GM21786 (cell line): ENCODE measurements around the gene SLC45A3.
A peak's percentile ranks its signal among the peaks of the same experiment; 100 is the strongest.

Experiments used
- ATAC-seq: cut with Tn5 transposase; IDR thresholded peaks from one replicate; pipeline ENCODE4 v1.9.1; 2021; ENCODE audit not compliant: unreplicated experiment

Gene SLC45A3

DNA sequence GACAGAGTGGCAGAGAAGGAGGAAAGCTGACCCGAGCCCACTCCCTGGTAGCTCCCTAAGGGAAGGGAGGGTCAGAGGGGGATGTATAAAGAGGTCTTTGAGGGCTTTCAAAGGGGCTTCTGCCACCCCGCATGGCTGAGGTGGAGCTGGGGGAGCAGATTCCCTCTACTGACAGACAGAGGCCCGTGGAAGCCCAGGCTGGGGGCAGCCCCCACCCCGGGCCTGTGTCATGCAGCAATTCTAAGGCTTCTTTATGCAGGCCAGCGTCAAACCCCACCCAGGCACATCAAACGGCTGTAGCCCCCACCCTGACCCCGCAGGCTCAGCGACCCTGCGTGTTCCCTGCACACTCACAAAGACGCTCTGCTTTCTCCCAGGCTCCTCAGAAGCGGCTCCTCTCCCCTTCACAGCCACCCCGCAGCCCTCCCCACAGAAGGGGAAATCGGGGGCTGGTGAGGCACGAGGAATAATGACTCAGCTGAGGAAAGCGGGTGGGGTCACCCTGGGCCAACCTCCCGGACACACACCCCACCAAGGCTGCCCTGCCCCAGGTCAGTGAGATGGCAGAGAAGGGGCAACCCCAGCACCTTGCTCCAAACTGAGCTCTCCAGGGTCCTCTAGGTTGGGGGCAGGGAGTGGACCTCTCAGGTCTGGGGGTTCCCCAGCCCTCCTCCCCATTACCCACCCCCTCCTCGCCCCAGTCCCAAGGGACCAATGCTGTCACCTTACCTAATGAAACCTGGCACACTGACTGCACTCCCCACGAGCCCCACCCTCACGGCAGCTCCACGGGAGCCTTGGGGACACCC is 10.8 kb downstream of the SLC45A3 start:
- peak; percentile 41 for ATAC-seq

DNA sequence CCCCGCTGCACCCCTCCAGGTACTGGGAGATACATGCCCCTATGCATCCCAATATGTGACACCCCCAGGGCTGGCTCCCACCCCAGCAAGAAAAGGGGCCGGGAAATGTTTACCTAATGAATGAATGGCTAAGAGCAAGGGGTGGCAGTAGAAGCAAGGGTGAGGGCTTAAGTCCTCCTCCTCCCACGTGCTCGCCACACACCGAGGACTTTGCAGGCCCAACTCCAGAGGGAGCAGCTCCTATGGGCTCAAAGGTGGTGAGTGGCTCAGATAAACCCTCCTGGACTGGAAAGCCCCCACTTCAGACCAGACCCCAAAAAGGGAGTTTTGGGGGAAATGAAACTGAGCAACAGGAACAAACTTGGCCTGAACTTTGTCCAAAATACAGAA is 11.4 kb downstream of the SLC45A3 start:
- ATAC-seq, result peak; percentile 23

- no peak for ATAC-seq
Observed at GRCh38 chr1:205667909-205668643, 12.2 kb downstream of the SLC45A3 start.

- no peak for ATAC-seq
Observed at GRCh38 chr1:205666372-205667166, 13.7 kb downstream of the SLC45A3 start.

DNA sequence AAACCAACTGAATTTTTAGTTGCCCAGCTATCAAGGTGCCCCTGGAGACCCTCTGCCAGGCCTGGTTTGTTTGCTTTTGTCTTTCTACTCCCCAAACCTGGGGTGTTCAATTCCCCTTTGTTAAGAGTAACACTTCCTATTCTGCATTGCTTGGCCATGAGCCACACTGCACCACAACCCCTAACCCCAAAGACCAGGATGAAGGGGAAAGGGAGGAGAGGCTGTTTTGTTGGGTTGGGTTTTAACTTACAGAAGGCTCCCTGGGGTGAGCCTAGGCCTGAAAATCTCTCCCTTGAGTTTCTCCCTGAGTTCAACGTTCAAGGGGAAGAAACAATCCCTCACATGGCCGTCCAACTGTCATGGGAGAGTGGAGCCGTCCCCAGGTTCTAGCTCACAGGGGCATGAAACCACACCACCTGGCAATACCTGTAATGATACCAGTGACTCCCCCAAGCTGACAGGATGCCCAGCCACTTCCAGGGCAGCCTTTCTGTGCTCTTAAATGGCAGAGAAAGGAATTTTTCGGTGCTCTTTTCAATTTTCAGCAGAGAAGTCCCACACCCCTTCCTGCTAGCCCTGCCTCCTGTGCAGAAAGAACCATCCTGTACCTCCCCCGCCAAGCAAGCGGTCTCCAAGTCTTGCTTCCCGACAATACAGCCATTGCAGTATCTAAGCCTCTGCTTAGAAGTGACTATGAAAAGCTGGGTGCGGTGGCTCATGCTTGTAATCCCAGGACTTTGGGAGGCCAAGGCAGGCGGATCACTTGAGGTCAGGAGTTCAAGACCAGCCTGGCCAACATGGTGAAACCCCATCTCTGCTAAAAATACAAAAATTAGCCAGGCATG is 14.9 kb downstream of the SLC45A3 start:
- no peak for ATAC-seq

- no peak for ATAC-seq
Observed at GRCh38 chr1:205664399-205665017, 15.8 kb downstream of the SLC45A3 start.

DNA sequence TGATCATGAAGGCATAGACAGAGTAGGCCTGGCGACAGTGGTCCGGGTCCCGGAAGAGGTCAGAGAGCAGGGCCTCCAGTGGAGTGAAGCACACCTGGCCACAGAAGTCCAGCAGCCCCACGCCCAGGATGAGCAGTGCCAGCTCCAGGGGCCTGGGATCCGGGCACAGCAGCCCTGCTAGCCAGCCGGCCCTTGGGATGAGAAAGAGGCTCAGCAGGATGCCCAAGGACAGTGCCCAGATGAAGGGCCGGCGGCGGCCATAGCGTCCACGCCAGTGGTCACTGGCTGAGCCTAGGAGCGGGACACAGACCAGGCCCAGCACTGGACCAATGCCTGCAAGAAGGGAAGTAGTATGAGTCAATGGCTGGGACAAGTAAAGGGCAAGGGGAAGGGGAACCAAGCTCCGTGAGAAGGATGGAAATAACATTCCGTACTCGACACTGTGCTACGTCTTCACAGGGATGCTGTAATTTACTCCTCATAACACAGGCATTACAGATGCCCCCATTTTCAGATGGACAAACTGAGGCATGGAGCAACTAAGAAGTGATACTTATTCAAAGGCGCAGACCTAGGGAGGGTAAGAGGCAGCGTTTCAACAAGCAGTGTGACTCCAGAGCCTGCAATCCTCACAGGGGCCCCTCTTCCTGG is 16.9 kb downstream of the SLC45A3 start:
- ATAC-seq, result no peak

DNA sequence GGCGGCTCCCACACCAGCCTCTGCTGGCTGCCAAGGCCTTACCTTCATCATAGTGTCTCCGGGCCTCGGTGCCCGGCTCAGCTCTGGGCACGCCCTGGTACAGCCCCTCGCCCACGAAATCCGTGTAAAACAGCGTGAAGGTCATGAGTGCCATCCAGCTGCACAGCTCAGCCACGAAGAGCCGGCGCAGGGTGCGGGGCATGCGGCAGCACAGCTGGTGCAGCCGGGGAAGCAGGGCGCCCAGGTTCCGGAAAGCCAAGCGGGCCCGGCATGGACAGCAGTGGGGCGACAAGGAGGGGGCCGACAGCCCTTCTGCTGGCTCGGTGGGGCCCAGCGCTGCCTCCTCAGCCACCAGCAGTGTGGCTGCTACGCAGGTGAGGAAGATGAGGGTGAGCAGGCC is 17.5 kb downstream of the SLC45A3 start:
- ATAC-seq, result no peak

- no peak for ATAC-seq
Observed at GRCh38 chr1:205662135-205662738, 18.1 kb downstream of the SLC45A3 start.

- ATAC-seq, result no peak
Observed at GRCh38 chr1:205661429-205662134, 18.7 kb downstream of the SLC45A3 start.

- no peak for ATAC-seq
Observed at GRCh38 chr1:205660361-205660760, 19.9 kb downstream of the SLC45A3 start.

GRCh38 chr1:205658943-205659581 is 21.2 kb downstream of the SLC45A3 start:
- ATAC-seq, result peak; percentile 73

DNA sequence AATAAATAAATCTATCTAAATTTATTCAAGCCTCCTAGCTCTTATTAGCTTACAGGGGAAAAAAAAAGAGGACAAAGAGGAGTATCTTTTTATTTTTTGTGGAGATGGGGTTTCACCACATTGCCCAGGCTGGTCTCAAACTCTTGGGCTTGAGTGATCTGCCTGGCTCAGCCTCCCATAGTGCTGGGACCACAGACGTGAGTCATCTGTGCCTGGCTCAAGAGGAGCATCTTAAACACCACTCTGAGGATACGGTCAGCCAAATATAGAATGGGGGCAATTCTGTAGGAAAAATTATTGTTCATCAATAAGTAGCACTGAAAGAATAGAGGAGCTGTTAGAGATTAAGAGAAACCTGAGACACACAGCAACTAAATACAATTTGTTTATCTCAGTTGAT is 24.1 kb downstream of the SLC45A3 start:
- ATAC-seq, result no peak

DNA sequence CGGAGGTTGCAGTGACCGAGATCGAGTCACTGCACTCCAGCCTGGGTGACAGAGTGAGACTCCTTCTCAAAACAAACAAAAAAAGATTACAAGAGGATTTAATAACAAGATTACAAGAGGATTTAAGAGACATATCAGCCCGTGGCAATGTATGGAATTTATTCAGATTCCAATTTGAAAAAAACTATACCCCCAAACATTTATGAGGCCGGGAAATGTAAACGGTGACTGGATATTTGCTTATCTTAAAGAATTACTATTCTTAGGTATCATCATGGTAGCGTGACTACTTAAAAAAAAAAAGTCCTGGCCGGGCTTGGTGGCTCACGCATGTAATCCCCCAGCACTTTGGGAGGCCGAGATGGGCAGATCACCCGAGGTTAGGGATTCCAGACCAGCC is 27.3 kb downstream of the SLC45A3 start:
- ATAC-seq, result no peak

- ATAC-seq, result no peak
Observed at GRCh38 chr1:205650241-205650640, 30.1 kb downstream of the SLC45A3 start.

- no peak for ATAC-seq
Observed at GRCh38 chr1:205645519-205645918, 34.8 kb downstream of the SLC45A3 start.

- no peak for ATAC-seq
Observed at GRCh38 chr1:205642679-205643307, 37.5 kb downstream of the SLC45A3 start.

GRCh38 chr1:205639567-205639966 is 40.7 kb downstream of the SLC45A3 start:
- no peak for ATAC-seq
